Hepatocyte (in vitro differentiated cells): ENCODE results near the gene PAK1IP1. TPM values are rescaled to one million over a fixed set of nuclear protein-coding genes. Genes with fewer than 3 reads are reported as not detected.
"Not testable (repeated sequence)": the region's sequence is repeated elsewhere in the genome, so short reads cannot be mapped to it uniquely, and the experiment has no call there.

Experiments
- DNase-seq: peaks from one replicate; pipeline ENCODE4 v3.0.0-alpha.2; 2016; ENCODE audit warnings: low spot score
- H2AFZ ChIP-seq: fragments of 200-600 bp; sonication (generic); 2 replicates; pipeline ENCODE4 v1.6.0; 2016; ENCODE audit warnings: antibody characterized with exemption, mild to moderate bottlenecking
- H3K27ac ChIP-seq: fragments of 200-600 bp; sonication (generic); 2 replicates; pipeline ENCODE4 v1.5.1; 2016; ENCODE audit warnings: mild to moderate bottlenecking
- H3K27me3 ChIP-seq: fragments of 200-600 bp; sonication (generic); 2 replicates; pipeline ENCODE4 v1.6.1; 2016
- H3K36me3 ChIP-seq: fragments of 200-600 bp; sonication (generic); replicated peaks from 2 replicates; pipeline ENCODE4 v1.5.1; 2016; ENCODE audit warnings: low read depth; ENCODE audit not compliant: insufficient read depth
- H3K4me1 ChIP-seq: fragments of 200-600 bp; sonication (generic); 2 replicates; pipeline ENCODE4 v1.5.1; 2016; ENCODE audit warnings: mild to moderate bottlenecking, moderate library complexity; ENCODE audit not compliant: insufficient read depth
- H3K4me2 ChIP-seq: fragments of 200-600 bp; sonication (generic); 2 replicates; pipeline ENCODE4 v1.6.0; 2016
- H3K4me3 ChIP-seq: fragments of 200-600 bp; sonication (generic); 2 replicates; pipeline ENCODE4 v1.5.1; 2016; ENCODE audit warnings: mild to moderate bottlenecking
- H3K79me2 ChIP-seq: fragments of 200-600 bp; sonication (generic); 2 replicates; pipeline ENCODE4 v1.6.0; 2017; ENCODE audit warnings: mild to moderate bottlenecking
- H3K9me2 ChIP-seq: fragments of 200-600 bp; sonication (generic); replicated peaks from 2 replicates; pipeline ENCODE4 v1.6.0; 2017; ENCODE audit warnings: mild to moderate bottlenecking; ENCODE audit not compliant: insufficient read depth
- H3K9me3 ChIP-seq: fragments of 200-600 bp; sonication (generic); 2 replicates; pipeline ENCODE4 v1.5.1; 2016; ENCODE audit warnings: low read depth, mild to moderate bottlenecking
- H4K20me1 ChIP-seq: fragments of 200-600 bp; sonication (generic); 2 replicates; pipeline ENCODE4 v1.6.0; 2016; ENCODE audit warnings: mild to moderate bottlenecking; ENCODE audit not compliant: insufficient read depth, poor library complexity, severe bottlenecking
- CTCF ChIP-seq: fragments of 200-600 bp; sonication (generic); IDR thresholded peaks from 2 replicates; pipeline ENCODE4 v1.5.1; 2016; ENCODE audit warnings: antibody characterized with exemption, mild to moderate bottlenecking; ENCODE audit not compliant: poor library complexity
- EZH2 ChIP-seq: fragments of 200-600 bp; sonication (generic); IDR thresholded peaks from 2 replicates; pipeline ENCODE4 v1.6.1; 2016; ENCODE audit warnings: antibody characterized with exemption, mild to moderate bottlenecking, borderline replicate concordance
- EZH2phosphoT487 ChIP-seq: fragments of 200-600 bp; sonication (generic); IDR thresholded peaks from one replicate; pipeline ENCODE4 v1.6.1; 2018; ENCODE audit warnings: antibody characterized with exemption, mild to moderate bottlenecking, low read depth, moderate library complexity; ENCODE audit not compliant: unreplicated experiment, severe bottlenecking
- WGBS: methylation state at CpG from one replicate; pipeline ENCODE4 v1.1.6; 2016; ENCODE audit warnings: low lambda C conversion rate; ENCODE audit errors: missing lambda C conversion rate; 5-methylcytosine and 5-hydroxymethylcytosine counted together
- polyA plus RNA-seq: library from polyadenylated mRNA; unstranded; fragments of >200 nt; fragmentation: Nextera tagmentation; extraction: Ambion mirVana; gene quantifications from 2 replicates; pipeline ENCODE4 v1.2.1, GENCODE V29; 2016
- total RNA-seq: library from RNA; depleted of rRNA; stranded (reverse); fragments of >200 nt; gene quantifications from 2 replicates; pipeline ENCODE4 v1.2.3, GENCODE V29; 2014

PAK1IP1 gene
- total and polyA plus RNA-seq, 2 experiments from 2014 or later = 14.0 to 15.7 TPM

- H2AFZ ChIP-seq = peak overlapping the region; percentile 78
Measured at GRCh38 chr6:10659699-10660348, 34.9 kb upstream of the PAK1IP1 start.

GRCh38 chr6:10660431-10661191, 34.2 kb upstream of the PAK1IP1 start:
- H3K27ac ChIP-seq, H3K36me3 ChIP-seq, H3K4me3 ChIP-seq, H3K79me2 ChIP-seq, H3K4me1 ChIP-seq, H3K9me3 ChIP-seq, DNase-seq, H3K9me2 ChIP-seq, H4K20me1 ChIP-seq, H3K27me3 ChIP-seq: not testable (repeated sequence)
- Histone ChIP-seq H3K4me2 (peak overlapping the region; percentile 83), H2AFZ (peak overlapping the region; percentile 78)
- WGBS = 94% methylated on average over 11 of the region's 11 CpGs

More at GRCh38 chr6:10659699-10660348, 34.9 kb upstream of the PAK1IP1 start:
- Histone ChIP-seq H3K4me1 (no peaks in the 10 kb centered on the region), H4K20me1 (no peaks in the 10 kb centered on the region), H3K79me2 (no peaks in the 10 kb centered on the region), H3K4me2 (peak overlapping the region; percentile 83), H3K4me3 (peak overlapping the region; percentile 29), H3K9me2 (no peaks in the 10 kb centered on the region), H3K27ac (peak overlapping the region; percentile 82), H3K36me3 (no peaks in the 10 kb centered on the region), H3K27me3 (no peaks in the 10 kb centered on the region), H3K9me3 (no peaks in the 10 kb centered on the region)
- peak; percentile 61 for DNase-seq
- no peak for TF ChIP-seq EZH2
- no peak for TF ChIP-seq CTCF
- no peak for TF ChIP-seq EZH2phosphoT487
- 52% methylated on average over 41 of the region's 48 CpGs for WGBS

- no peaks in the 10 kb centered on the region for H3K9me3 ChIP-seq
- 92% methylated on average over 8 of the region's 8 CpGs for WGBS
- H4K20me1 ChIP-seq = no peaks in the 10 kb centered on the region
- no peak overlapping the region for H3K4me3 ChIP-seq
- no peaks in the 10 kb centered on the region for H3K79me2 ChIP-seq
- no peaks in the 10 kb centered on the region for H3K9me2 ChIP-seq
- no peak for DNase-seq
- H3K27me3 ChIP-seq = no peaks in the 10 kb centered on the region
- no peak for TF ChIP-seq CTCF
- TF ChIP-seq EZH2 = no peak
- TF ChIP-seq EZH2phosphoT487 = no peak
- H3K4me2 ChIP-seq = no peak overlapping the region
- no peak overlapping the region for H2AFZ ChIP-seq
- no peaks in the 10 kb centered on the region for H3K4me1 ChIP-seq
- H3K36me3 ChIP-seq = no peaks in the 10 kb centered on the region
- H3K27ac ChIP-seq = no peak overlapping the region
Measured at GRCh38 chr6:10662207-10662606, 32.6 kb upstream of the PAK1IP1 start.

GRCh38 chr6:10662742-10663141, 32.0 kb upstream of the PAK1IP1 start:
- H3K9me3 ChIP-seq = no peaks in the 10 kb centered on the region

GRCh38 chr6:10665595-10665994, 29.2 kb upstream of the PAK1IP1 start:
- not testable (repeated sequence) for H3K27me3 ChIP-seq, H3K79me2 ChIP-seq, H3K9me2 ChIP-seq, H3K4me3 ChIP-seq, H3K4me2 ChIP-seq, H3K27ac ChIP-seq, H3K4me1 ChIP-seq, DNase-seq, H3K36me3 ChIP-seq, H3K9me3 ChIP-seq, H2AFZ ChIP-seq, H4K20me1 ChIP-seq
- WGBS = 89% methylated on average over 1 of the region's 1 CpG

More at GRCh38 chr6:10662742-10663141, 32.0 kb upstream of the PAK1IP1 start:
- no peaks in the 10 kb centered on the region for H3K27me3 ChIP-seq
- no peak overlapping the region for H3K4me2 ChIP-seq
- no peak overlapping the region for H3K4me3 ChIP-seq
- 91% methylated on average over 2 of the region's 2 CpGs for whole genome bisulfite sequencing
- H3K27ac ChIP-seq = no peak overlapping the region
- H3K9me2 ChIP-seq = no peaks in the 10 kb centered on the region
- H2AFZ ChIP-seq = no peak overlapping the region
- no peak for DNase-seq
- H4K20me1 ChIP-seq = no peaks in the 10 kb centered on the region
- no peaks in the 10 kb centered on the region for H3K36me3 ChIP-seq
- H3K79me2 ChIP-seq = no peaks in the 10 kb centered on the region
- no peak for TF ChIP-seq EZH2
- TF ChIP-seq EZH2phosphoT487 = no peak
- TF ChIP-seq CTCF = no peak
- H3K4me1 ChIP-seq = no peaks in the 10 kb centered on the region
